Glomerular endothelial cell (primary cell): ENCODE data around the gene PTRH2. TPM values are rescaled to one million over a fixed set of nuclear protein-coding genes. Genes with fewer than 3 reads are reported as not detected.
A peak's percentile ranks its signal among the peaks of the same experiment; 100 is the strongest.
"Not testable (repeated sequence)": the region's sequence is repeated elsewhere in the genome, so short reads cannot be mapped to it uniquely, and the experiment has no call there.

ENCODE experiments used
- DNase-seq: peaks from one replicate; pipeline ENCODE4 v3.0.0-alpha.2; 2011; ENCODE audit warnings: low read depth, low spot score; ENCODE audit errors: extremely low read depth
- total RNA-seq: library from RNA; depleted of rRNA; stranded (reverse); fragments of >200 nt; gene quantifications from 2 replicates; pipeline ENCODE4 v1.2.3, GENCODE V29; 2015

Gene PTRH2
- total RNA-seq, 1 donor from 2014 or later = 45.2 TPM

GRCh38 chr17:59671386-59671785 lies 35.8 kb downstream of the PTRH2 start:
- DNase-seq = no peak

GRCh38 chr17:59669944-59670343 lies 37.3 kb downstream of the PTRH2 start:
- no peak for DNase-seq

- DNase-seq = no peak
These were observed 37.8 kb downstream of the PTRH2 start for GRCh38 chr17:59669411-59669810.

GRCh38 chr17:59668816-59669215 lies 38.4 kb downstream of the PTRH2 start:
- DNase-seq = peak; percentile 83

GRCh38 chr17:59666235-59666634 lies 41.0 kb downstream of the PTRH2 start:
- DNase-seq = no peak

GRCh38 chr17:59656624-59657023 lies 50.6 kb downstream of the PTRH2 start:
- not testable (repeated sequence) for DNase-seq

- DNase-seq = no peak
These were observed 55.1 kb downstream of the PTRH2 start for GRCh38 chr17:59652119-59652518.

GRCh38 chr17:59651346-59651745 lies 55.9 kb downstream of the PTRH2 start:
- no peak for DNase-seq

- DNase-seq = no peak
These were observed 56.6 kb downstream of the PTRH2 start for GRCh38 chr17:59650642-59651041.

- DNase-seq = no peak
These were observed 57.3 kb downstream of the PTRH2 start for GRCh38 chr17:59649886-59650285.

Other genes with a start within 250 kb of the PTRH2 start
- gene DHX40, start 141.8 kb downstream of the PTRH2 start, total RNA-seq = 28.8 and 40.7 TPM in 2 replicates
- gene CLTC, start 87.5 kb downstream of the PTRH2 start, total RNA-seq = 345 and 360 TPM in 2 replicates
- gene VMP1, start 224 bp upstream of the PTRH2 start, total RNA-seq = 144 and 218 TPM in 2 replicates
- 5.0 and 5.9 TPM in 2 replicates for gene TUBD1, start 185.5 kb upstream of the PTRH2 start, total RNA-seq
- 17.9 and 23.2 TPM in 2 replicates for gene RPS6KB1, start 185.7 kb upstream of the PTRH2 start, total RNA-seq